Coronary artery (tissue), 2 donors: Measurements from ENCODE around the gene RASD2.

Experiments used
- DNase-seq: peaks from one replicate; pipeline ENCODE4 v3.0.0-alpha.2; 2017; ENCODE audit warnings: low spot score
- H3K27ac ChIP-seq, 2 donors: fragments of 200-600 bp; sonication (generic); one replicate each; pipeline ENCODE4 v1.5.1; 2016 to 2019
- H3K4me3 ChIP-seq: fragments of 200-600 bp; sonication (generic); 2 replicates; pipeline ENCODE4 v1.5.1; 2016; ENCODE audit warnings: mild to moderate bottlenecking, moderate library complexity
- TF ChIP-seq, protein P1 (sequence below): fragments of 200-600 bp; sonication (generic); IDR thresholded peaks from one replicate; pipeline ENCODE4 v1.5.1; 2019; ENCODE audit warnings: antibody characterized with exemption

The RASD2 gene

DNA sequence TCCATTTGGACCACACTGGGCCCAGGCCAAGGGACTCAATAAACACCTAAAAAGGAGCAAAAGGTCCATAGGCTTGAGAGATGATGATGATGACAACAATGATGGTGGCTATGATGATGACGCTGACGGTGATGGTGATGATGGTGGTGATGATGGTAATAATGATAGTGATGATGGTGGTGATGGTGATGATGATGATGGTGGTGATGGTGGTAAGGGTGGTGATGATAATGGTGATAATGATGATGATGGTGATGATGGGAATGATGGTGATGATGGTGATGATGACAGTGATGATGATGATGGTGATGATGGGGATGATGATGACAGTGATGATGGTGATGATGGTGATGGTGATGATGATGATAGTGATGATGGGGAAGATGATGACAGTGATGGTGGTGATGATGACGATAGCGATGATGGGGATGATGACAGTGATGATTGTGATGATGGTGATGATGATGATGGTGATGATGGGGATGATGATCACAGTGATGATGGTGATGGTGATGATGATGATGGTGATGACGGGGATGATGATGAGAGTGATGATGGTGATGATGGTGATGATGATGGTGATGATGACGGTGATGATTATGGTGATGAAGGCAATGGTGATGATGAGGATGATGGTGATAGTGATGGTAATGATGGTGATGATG lies 7.1 kb upstream of the RASD2 start:
- TF ChIP-seq, protein P1, sequence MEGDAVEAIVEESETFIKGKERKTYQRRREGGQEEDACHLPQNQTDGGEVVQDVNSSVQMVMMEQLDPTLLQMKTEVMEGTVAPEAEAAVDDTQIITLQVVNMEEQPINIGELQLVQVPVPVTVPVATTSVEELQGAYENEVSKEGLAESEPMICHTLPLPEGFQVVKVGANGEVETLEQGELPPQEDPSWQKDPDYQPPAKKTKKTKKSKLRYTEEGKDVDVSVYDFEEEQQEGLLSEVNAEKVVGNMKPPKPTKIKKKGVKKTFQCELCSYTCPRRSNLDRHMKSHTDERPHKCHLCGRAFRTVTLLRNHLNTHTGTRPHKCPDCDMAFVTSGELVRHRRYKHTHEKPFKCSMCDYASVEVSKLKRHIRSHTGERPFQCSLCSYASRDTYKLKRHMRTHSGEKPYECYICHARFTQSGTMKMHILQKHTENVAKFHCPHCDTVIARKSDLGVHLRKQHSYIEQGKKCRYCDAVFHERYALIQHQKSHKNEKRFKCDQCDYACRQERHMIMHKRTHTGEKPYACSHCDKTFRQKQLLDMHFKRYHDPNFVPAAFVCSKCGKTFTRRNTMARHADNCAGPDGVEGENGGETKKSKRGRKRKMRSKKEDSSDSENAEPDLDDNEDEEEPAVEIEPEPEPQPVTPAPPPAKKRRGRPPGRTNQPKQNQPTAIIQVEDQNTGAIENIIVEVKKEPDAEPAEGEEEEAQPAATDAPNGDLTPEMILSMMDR = no peak
- H3K27ac ChIP-seq = no peak overlapping the region
- no peak for DNase-seq
- no peak overlapping the region for H3K4me3 ChIP-seq

- TF ChIP-seq, protein P1 = no peak
- DNase-seq = no peak
- Histone ChIP-seq H3K4me3 (no peak overlapping the region), H3K27ac (no peak overlapping the region)
Observed at GRCh38 chr22:35534091-35534490, 6.5 kb upstream of the RASD2 start.

DNA sequence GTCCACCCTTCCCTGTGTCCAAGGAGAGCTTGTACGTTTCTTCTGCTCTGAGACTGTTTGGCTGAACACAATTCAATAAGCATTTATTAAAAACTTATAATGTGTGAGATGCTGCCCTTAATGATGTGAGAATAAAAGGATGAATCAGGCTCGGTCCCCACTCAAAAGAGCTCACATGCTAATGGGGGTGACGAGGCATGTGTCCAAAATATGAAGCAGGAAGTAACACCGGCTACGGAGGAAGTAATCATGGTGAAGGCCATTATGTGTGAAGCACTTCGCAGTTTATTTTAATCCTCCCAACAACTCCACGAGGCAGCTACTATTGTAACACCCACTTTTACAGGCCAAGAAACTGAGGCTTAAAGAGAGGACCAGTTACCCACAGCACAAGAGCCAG lies 3.4 kb upstream of the RASD2 start:
- Histone ChIP-seq H3K27ac (peak overlapping the region; percentile 36 to 82), H3K4me3 (no peak overlapping the region)
- no peak for DNase-seq
- TF ChIP-seq, protein P1 = no peak

DNA sequence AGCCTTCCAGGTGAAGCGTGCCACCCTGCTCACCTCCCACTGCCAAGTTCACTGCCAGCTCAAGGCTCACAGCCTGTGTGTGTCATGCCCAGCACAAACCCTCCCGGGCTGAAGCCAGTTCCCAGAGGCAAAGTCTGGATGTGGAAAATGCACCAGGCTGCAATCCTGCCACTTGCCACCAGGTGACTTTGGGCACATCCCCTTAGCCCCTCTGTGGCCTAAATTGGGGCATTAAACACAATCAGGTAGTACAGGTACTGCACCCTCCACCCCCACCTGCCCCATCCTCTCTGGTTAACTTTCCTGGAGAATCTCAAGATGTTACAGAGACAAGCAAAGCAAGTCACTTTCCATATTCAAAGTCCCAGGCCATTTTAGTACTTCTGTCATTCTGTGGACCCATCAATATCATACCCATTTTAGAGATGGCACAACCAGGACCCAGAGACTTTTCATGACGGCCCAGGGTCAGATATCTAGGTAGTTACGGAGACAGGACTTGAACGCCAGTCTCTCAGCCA lies 1.8 kb upstream of the RASD2 start:
- Histone ChIP-seq H3K27ac (peak overlapping the region in 1 of 2 donors; percentile 89), H3K4me3 (no peak overlapping the region)
- TF ChIP-seq, protein P1 = peak; percentile 35
- no peak for DNase-seq

GRCh38 chr22:35539487-35539886 lies 1.1 kb upstream of the RASD2 start:
- H3K27ac ChIP-seq = peak overlapping the region; percentile 65 to 89

GRCh38 chr22:35539910-35540594 lies 579 bp upstream of the RASD2 start:
- DNase-seq = no peak
- Histone ChIP-seq H3K4me3 (peak overlapping the region; percentile 77), H3K27ac (peak overlapping the region; percentile 65 to 89)
- TF ChIP-seq, protein P1 = no peak

More at GRCh38 chr22:35539487-35539886, 1.1 kb upstream of the RASD2 start:
- peak overlapping the region; percentile 77 for H3K4me3 ChIP-seq
- DNase-seq = no peak
- TF ChIP-seq, protein P1 = no peak
